ENCODE data around the gene RAB12.

DNA sequence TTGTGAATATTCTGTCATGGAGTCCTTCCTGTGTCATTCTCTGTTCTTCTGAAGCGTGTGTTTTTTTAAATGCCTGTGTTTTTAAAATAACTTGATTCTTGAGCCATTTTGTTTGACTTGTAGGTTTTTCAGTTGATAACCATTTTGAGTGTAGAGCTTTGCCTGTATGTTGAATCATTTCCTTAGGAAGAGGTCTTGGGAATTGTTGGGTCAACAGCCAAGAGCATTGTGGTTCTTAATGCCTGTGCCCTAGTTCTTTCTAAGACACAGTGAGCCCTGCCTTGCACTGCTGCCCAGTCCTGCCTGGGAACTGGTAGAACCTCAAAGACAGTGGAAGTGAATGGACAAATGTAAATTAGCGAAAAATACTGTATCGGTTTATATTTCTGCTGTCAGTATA, 25.9 kb downstream of the RAB12 start:
- TF ChIP-seq POLR2AphosphoS5 (IDR thresholded peaks at IDR 0.05; ENCODE audit: low read depth, low read length) (no peak), SIN3A (IDR thresholded peaks at IDR 0.05; ENCODE audit: borderline replicate concordance, insufficient read depth, low read length) (no peak)

Measured in PFSK-1 (cell line).